ENCODE measurements around the gene TRIM65.
"Not testable (repeated sequence)": the region's sequence is repeated elsewhere in the genome, so short reads cannot be mapped to it uniquely, and the experiment has no call there.

TRIM65 gene

GRCh38 chr17:75854101-75854748, 42.5 kb downstream of the TRIM65 start:
- no peaks in the 10 kb centered on the region for H3K27me3 ChIP-seq (ENCODE audit: control insufficient read depth in 3 of 3, insufficient read depth in 3 of 3, low read depth in 1 of 3, low read length in 3 of 3)
- no peaks in the 10 kb centered on the region for H3K79me1 ChIP-seq (ENCODE audit: low read depth, low read length)
- H2BK5ac ChIP-seq (ENCODE audit: low read length): no peak overlapping the region
- H2AFZ ChIP-seq (ENCODE audit: low read length): no peak overlapping the region
- H3K4ac ChIP-seq (ENCODE audit: low read length): no peak overlapping the region
- H3K18ac ChIP-seq (ENCODE audit: low read length): no peak overlapping the region
- no peaks in the 10 kb centered on the region for H3K9me3 ChIP-seq (replicated peaks in 1 of 2; ENCODE audit: control insufficient read depth in 2 of 2, insufficient read depth in 1 of 2, low read depth in 1 of 2, low read length in 2 of 2)
- H2BK15ac ChIP-seq (ENCODE audit: low read length): no peak overlapping the region
- peak overlapping the region; percentile 72 to 81 for H3K4me3 ChIP-seq (ENCODE audit: low read length in 2 of 2)
- peak overlapping the region; percentile 1 for H3K27ac ChIP-seq (replicated peaks; ENCODE audit: low read length)
- peaks cover 10 to 24% of the 10 kb centered on the region in 2 donors for H3K36me3 ChIP-seq (replicated peaks in 1 of 2; ENCODE audit: control insufficient read depth in 2 of 2, insufficient read depth in 2 of 2, low read length in 2 of 2)
- no CpG with 5 or more reads among the region's 7 CpGs for WGBS, 2 donors (ENCODE audit: extremely low coverage in 2 of 2, insufficient read length in 2 of 2, insufficient replicate concordance in 1 of 2)
- H2AK5ac ChIP-seq (ENCODE audit: low read depth, low read length): no peak overlapping the region
- no peak overlapping the region for H3K23ac ChIP-seq (ENCODE audit: low read depth, low read length, poor library complexity)
- no peak overlapping the region for H4K8ac ChIP-seq (ENCODE audit: low read depth, low read length)
- no peak overlapping the region for H3K9ac ChIP-seq (ENCODE audit: low read depth, low read length, poor library complexity)
- H2BK120ac ChIP-seq (ENCODE audit: low read depth, low read length): no peak overlapping the region
- H2BK12ac ChIP-seq (ENCODE audit: low read length): no peak overlapping the region
- H3K14ac ChIP-seq (ENCODE audit: low read length): no peak overlapping the region
- H3K4me2 ChIP-seq (ENCODE audit: insufficient read depth, low read length, poor library complexity, severe bottlenecking): peak overlapping the region; percentile 66
- no peak for DNase-seq (ENCODE audit: low spot score)
- no peak overlapping the region for H4K91ac ChIP-seq (ENCODE audit: low read depth, low read length, poor library complexity)
- peaks cover 4 to 6% of the 10 kb centered on the region in 2 donors for H3K4me1 ChIP-seq (ENCODE audit: control insufficient read depth in 2 of 2, insufficient read depth in 1 of 2, low read depth in 1 of 2, low read length in 2 of 2)

- H2BK12ac ChIP-seq (ENCODE audit: low read length): no peak overlapping the region
- H3K4ac ChIP-seq (ENCODE audit: low read length): no peak overlapping the region
- WGBS, 2 donors (ENCODE audit: extremely low coverage in 2 of 2, insufficient read length in 2 of 2, insufficient replicate concordance in 1 of 2): no CpG with 5 or more reads among the region's 7 CpGs
Observed at GRCh38 chr17:75853433-75853832, 43.3 kb downstream of the TRIM65 start.

GRCh38 chr17:75851693-75851991, 45.1 kb downstream of the TRIM65 start:
- H3K9me3 ChIP-seq (replicated peaks in 1 of 2; ENCODE audit: control insufficient read depth in 2 of 2, insufficient read depth in 1 of 2, low read depth in 1 of 2, low read length in 2 of 2); H3K9ac ChIP-seq (ENCODE audit: low read depth, low read length, poor library complexity); H4K8ac ChIP-seq (ENCODE audit: low read depth, low read length); H3K27ac ChIP-seq (replicated peaks; ENCODE audit: low read length); H4K91ac ChIP-seq (ENCODE audit: low read depth, low read length, poor library complexity); H3K27me3 ChIP-seq (ENCODE audit: control insufficient read depth in 3 of 3, insufficient read depth in 3 of 3, low read depth in 1 of 3, low read length in 3 of 3); H3K18ac ChIP-seq (ENCODE audit: low read length); H3K4me3 ChIP-seq (ENCODE audit: low read length in 2 of 2); H2AFZ ChIP-seq (ENCODE audit: low read length); H3K14ac ChIP-seq (ENCODE audit: low read length); H2BK12ac ChIP-seq (ENCODE audit: low read length); H3K4ac ChIP-seq (ENCODE audit: low read length); DNase-seq (ENCODE audit: low spot score); H3K79me1 ChIP-seq (ENCODE audit: low read depth, low read length); H3K4me1 ChIP-seq (ENCODE audit: control insufficient read depth in 2 of 2, insufficient read depth in 1 of 2, low read depth in 1 of 2, low read length in 2 of 2); H2BK15ac ChIP-seq (ENCODE audit: low read length); H2BK120ac ChIP-seq (ENCODE audit: low read depth, low read length); H2AK5ac ChIP-seq (ENCODE audit: low read depth, low read length); H3K23ac ChIP-seq (ENCODE audit: low read depth, low read length, poor library complexity); H2BK5ac ChIP-seq (ENCODE audit: low read length); H3K4me2 ChIP-seq (ENCODE audit: insufficient read depth, low read length, poor library complexity, severe bottlenecking): not testable (repeated sequence)
- WGBS, 2 donors (ENCODE audit: extremely low coverage in 2 of 2, insufficient read length in 2 of 2, insufficient replicate concordance in 1 of 2): no CpG with 5 or more reads among the region's 15 CpGs
- H3K36me3 ChIP-seq (replicated peaks in 1 of 2; ENCODE audit: control insufficient read depth in 2 of 2, insufficient read depth in 2 of 2, low read length in 2 of 2): peaks cover 28 to 50% of the 10 kb centered on the region in 2 donors

More at GRCh38 chr17:75853433-75853832, 43.3 kb downstream of the TRIM65 start:
- no peak overlapping the region for H2BK5ac ChIP-seq (ENCODE audit: low read length)
- H2BK15ac ChIP-seq (ENCODE audit: low read length): no peak overlapping the region
- no peak overlapping the region for H2BK120ac ChIP-seq (ENCODE audit: low read depth, low read length)
- no peak overlapping the region for H3K14ac ChIP-seq (ENCODE audit: low read length)
- no peak overlapping the region for H4K91ac ChIP-seq (ENCODE audit: low read depth, low read length, poor library complexity)
- H3K4me2 ChIP-seq (ENCODE audit: insufficient read depth, low read length, poor library complexity, severe bottlenecking): no peak overlapping the region
- H3K9ac ChIP-seq (ENCODE audit: low read depth, low read length, poor library complexity): no peak overlapping the region
- no peak overlapping the region for H3K18ac ChIP-seq (ENCODE audit: low read length)
- H2AFZ ChIP-seq (ENCODE audit: low read length): no peak overlapping the region
- H3K27me3 ChIP-seq (ENCODE audit: control insufficient read depth in 3 of 3, insufficient read depth in 3 of 3, low read depth in 1 of 3, low read length in 3 of 3): no peaks in the 10 kb centered on the region
- no peak overlapping the region for H3K4me3 ChIP-seq (ENCODE audit: low read length in 2 of 2)
- no peak for DNase-seq (ENCODE audit: low spot score)
- peaks cover 4 to 6% of the 10 kb centered on the region in 2 donors for H3K4me1 ChIP-seq (ENCODE audit: control insufficient read depth in 2 of 2, insufficient read depth in 1 of 2, low read depth in 1 of 2, low read length in 2 of 2)
- H3K9me3 ChIP-seq (replicated peaks in 1 of 2; ENCODE audit: control insufficient read depth in 2 of 2, insufficient read depth in 1 of 2, low read depth in 1 of 2, low read length in 2 of 2): no peaks in the 10 kb centered on the region
- no peaks in the 10 kb centered on the region for H3K79me1 ChIP-seq (ENCODE audit: low read depth, low read length)
- peaks cover 13 to 32% of the 10 kb centered on the region in 2 donors for H3K36me3 ChIP-seq (replicated peaks in 1 of 2; ENCODE audit: control insufficient read depth in 2 of 2, insufficient read depth in 2 of 2, low read length in 2 of 2)
- H4K8ac ChIP-seq (ENCODE audit: low read depth, low read length): no peak overlapping the region
- H2AK5ac ChIP-seq (ENCODE audit: low read depth, low read length): no peak overlapping the region
- H3K27ac ChIP-seq (replicated peaks; ENCODE audit: low read length): no peak overlapping the region
- no peak overlapping the region for H3K23ac ChIP-seq (ENCODE audit: low read depth, low read length, poor library complexity)

- Histone ChIP-seq H2BK15ac (ENCODE audit: low read length) (no peak overlapping the region), H3K27me3 (ENCODE audit: control insufficient read depth in 3 of 3, insufficient read depth in 3 of 3, low read depth in 1 of 3, low read length in 3 of 3) (no peaks in the 10 kb centered on the region), H3K4me3 (ENCODE audit: low read length in 2 of 2) (no peak overlapping the region), H3K9me3 (replicated peaks in 1 of 2; ENCODE audit: control insufficient read depth in 2 of 2, insufficient read depth in 1 of 2, low read depth in 1 of 2, low read length in 2 of 2) (no peaks in the 10 kb centered on the region), H3K23ac (ENCODE audit: low read depth, low read length, poor library complexity) (no peak overlapping the region), H3K4ac (ENCODE audit: low read length) (no peak overlapping the region), H3K9ac (ENCODE audit: low read depth, low read length, poor library complexity) (no peak overlapping the region), H2BK120ac (ENCODE audit: low read depth, low read length) (no peak overlapping the region), H4K91ac (ENCODE audit: low read depth, low read length, poor library complexity) (no peak overlapping the region), H3K4me1 (ENCODE audit: control insufficient read depth in 2 of 2, insufficient read depth in 1 of 2, low read depth in 1 of 2, low read length in 2 of 2) (peaks cover 4 to 6% of the 10 kb centered on the region in 2 donors), H3K18ac (ENCODE audit: low read length) (no peak overlapping the region), H3K14ac (ENCODE audit: low read length) (no peak overlapping the region), H4K8ac (ENCODE audit: low read depth, low read length) (no peak overlapping the region), H3K79me1 (ENCODE audit: low read depth, low read length) (no peaks in the 10 kb centered on the region), H2BK12ac (ENCODE audit: low read length) (no peak overlapping the region), H3K4me2 (ENCODE audit: insufficient read depth, low read length, poor library complexity, severe bottlenecking) (no peak overlapping the region), H2AFZ (ENCODE audit: low read length) (no peak overlapping the region), H2AK5ac (ENCODE audit: low read depth, low read length) (no peak overlapping the region), H3K36me3 (replicated peaks in 1 of 2; ENCODE audit: control insufficient read depth in 2 of 2, insufficient read depth in 2 of 2, low read length in 2 of 2) (peaks cover 32 to 55% of the 10 kb centered on the region in 2 donors), H3K27ac (replicated peaks; ENCODE audit: low read length) (no peak overlapping the region), H2BK5ac (ENCODE audit: low read length) (no peak overlapping the region)
- WGBS, 2 donors (ENCODE audit: extremely low coverage in 2 of 2, insufficient read length in 2 of 2, insufficient replicate concordance in 1 of 2): no CpG with 5 or more reads among the region's 12 CpGs
- no peak for DNase-seq (ENCODE audit: low spot score)
Observed at GRCh38 chr17:75850928-75851692, 45.6 kb downstream of the TRIM65 start.

Data from neuronal stem cell (in vitro differentiated cells).